Caco-2 (cell line): ENCODE data around the gene ATP1A2. TPM values are rescaled to one million over a fixed set of nuclear protein-coding genes. Genes with fewer than 3 reads are reported as not detected.

Experiments used
- BruUV-seq: library from RNA; stranded (reverse); fragments of 400-500 nt; replicated peaks from 2 replicates; lab custom pipeline; 2021; lab: Mats Ljungman, UMichigan
- CTCF ChIA-PET: fragments of 300-600 bp; sonication (Branson Sonifier 250); formaldehyde crosslinking; loops from one replicate; lab custom pipeline; 2022; ENCODE audit warnings: antibody characterized with exemption; lab: Charles Lee
- POLR2A ChIA-PET: fragments of 300-600 bp; sonication (Branson Sonifier 250); formaldehyde crosslinking; loops from one replicate; lab custom pipeline; 2022; ENCODE audit warnings: antibody characterized with exemption; lab: Charles Lee
- DNase-seq, 2 experiments: peaks; one replicate each; pipeline versions ENCODE4 v3.0.0 to v3.0.0-alpha.2; 2020 to 2022
- H3K27me3 ChIP-seq: replicated peaks from 2 replicates; pipeline ENCODE4 v1.6.0; 2011; ENCODE audit warnings: low read length; ENCODE audit not compliant: control insufficient read depth, insufficient read depth
- H3K36me3 ChIP-seq: 2 replicates; pipeline ENCODE4 v1.5.1; 2011; ENCODE audit warnings: low read length; ENCODE audit not compliant: control insufficient read depth, insufficient read depth
- H3K4me1 ChIP-seq: fragments of 250-450 bp; sonication (Bioruptor Pico); 2 replicates; pipeline ENCODE4 v1.5.1; 2020; ENCODE audit warnings: mild to moderate bottlenecking
- H3K4me3 ChIP-seq: 2 replicates; pipeline ENCODE4 v1.5.1; 2011; ENCODE audit warnings: low read depth, mild to moderate bottlenecking, control low read depth, low read length
- H3K9me3 ChIP-seq: fragments of 250-450 bp; sonication (Bioruptor Pico); 2 replicates; pipeline ENCODE4 v1.5.1; 2020; ENCODE audit warnings: mild to moderate bottlenecking, moderate library complexity
- H3K27ac Mint-ChIP-seq: one replicate; pipeline ENCODE4 v1.8.0; 2022; ENCODE audit warnings: mixed read lengths; ENCODE audit not compliant: unreplicated experiment
- H3K27me3 Mint-ChIP-seq: one replicate; pipeline ENCODE4 v1.8.0; 2022; ENCODE audit warnings: mixed read lengths; ENCODE audit not compliant: insufficient read depth, unreplicated experiment
- H3K36me3 Mint-ChIP-seq: one replicate; pipeline ENCODE4 v1.8.0; 2022; ENCODE audit warnings: mild to moderate bottlenecking, mixed read lengths; ENCODE audit not compliant: insufficient read depth, unreplicated experiment
- H3K4me1 Mint-ChIP-seq: one replicate; pipeline ENCODE4 v1.8.0; 2022; ENCODE audit warnings: low read depth, mixed read lengths; ENCODE audit not compliant: unreplicated experiment
- H3K4me3 Mint-ChIP-seq: one replicate; pipeline ENCODE4 v1.8.0; 2022; ENCODE audit warnings: mild to moderate bottlenecking, moderate library complexity, mixed read lengths; ENCODE audit not compliant: unreplicated experiment
- H3K9me3 Mint-ChIP-seq: one replicate; pipeline ENCODE4 v1.8.0; 2022; ENCODE audit warnings: mixed read lengths; ENCODE audit not compliant: unreplicated experiment
- intact Hi-C: fragments of 100-400 bp; cut with micrococcal nuclease; formaldehyde crosslinking; loops from one replicate; pipeline ENCODE4 v1.10.0; 2022; ENCODE audit not compliant: unreplicated experiment
- total RNA-seq: library from RNA; stranded (reverse); gene quantifications from 2 replicates; pipeline ENCODE4 v1.2.3, GENCODE V29; 2022
- TF ChIP-seq, protein P1 (sequence below), 2 experiments: fragments of 200-600 bp in 1 of 2; IDR thresholded peaks; 1 replicate in 1 of 2; 2 replicates in 1 of 2; pipeline versions ENCODE4 v1.5.1 to v1.8.0; 2011 to 2022; ENCODE audit warnings: antibody characterized with exemption in 1 of 2, control low read depth in 1 of 2, inconsistent platforms in 1 of 2, low read depth in 1 of 2, low read length in 1 of 2, mild to moderate bottlenecking in 1 of 2, moderate library complexity in 1 of 2; ENCODE audit not compliant: insufficient read depth in 1 of 2, severe bottlenecking in 1 of 2, unreplicated experiment in 1 of 2

Gene ATP1A2
- total RNA-seq, 1 experiment from 2014 or later: 0.36 TPM

DNA sequence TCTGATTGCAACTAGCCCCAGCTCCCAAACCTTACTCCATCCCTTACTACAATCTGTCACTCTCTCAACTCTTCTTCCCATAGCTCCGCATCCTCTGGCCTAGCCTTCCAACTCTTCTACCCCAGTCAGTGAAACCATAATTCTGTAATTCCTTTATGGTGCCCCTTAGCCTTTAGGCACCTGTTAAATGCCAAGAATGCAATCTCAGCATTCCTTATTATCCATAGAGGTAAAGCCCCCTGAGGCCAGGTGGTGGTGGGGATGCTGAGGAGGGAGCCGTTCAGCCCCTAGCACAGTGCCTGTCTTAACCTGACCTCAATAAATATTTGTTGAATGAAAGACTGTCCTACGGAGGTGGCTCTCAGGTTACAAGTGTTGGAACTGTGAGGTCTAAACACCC is 14.0 kb downstream of the ATP1A2 start:
- Mint-ChIP-seq H3K4me3 (no peak overlapping the region), H3K27me3 (no peaks in the 10 kb centered on the region), H3K36me3 (no peaks in the 10 kb centered on the region), H3K4me1 (peaks cover 22% of the 10 kb centered on the region), H3K9me3 (no peaks in the 10 kb centered on the region), H3K27ac (no peak overlapping the region)
- no TSS peak for BruUV-seq
- Histone ChIP-seq H3K9me3 (no peaks in the 10 kb centered on the region), H3K4me1 (peaks cover 15% of the 10 kb centered on the region), H3K27me3 (no peaks in the 10 kb centered on the region), H3K4me3 (no peak overlapping the region), H3K36me3 (no peaks in the 10 kb centered on the region)
- CTCF ChIA-PET: no interaction called here
- TF ChIP-seq, protein P1, sequence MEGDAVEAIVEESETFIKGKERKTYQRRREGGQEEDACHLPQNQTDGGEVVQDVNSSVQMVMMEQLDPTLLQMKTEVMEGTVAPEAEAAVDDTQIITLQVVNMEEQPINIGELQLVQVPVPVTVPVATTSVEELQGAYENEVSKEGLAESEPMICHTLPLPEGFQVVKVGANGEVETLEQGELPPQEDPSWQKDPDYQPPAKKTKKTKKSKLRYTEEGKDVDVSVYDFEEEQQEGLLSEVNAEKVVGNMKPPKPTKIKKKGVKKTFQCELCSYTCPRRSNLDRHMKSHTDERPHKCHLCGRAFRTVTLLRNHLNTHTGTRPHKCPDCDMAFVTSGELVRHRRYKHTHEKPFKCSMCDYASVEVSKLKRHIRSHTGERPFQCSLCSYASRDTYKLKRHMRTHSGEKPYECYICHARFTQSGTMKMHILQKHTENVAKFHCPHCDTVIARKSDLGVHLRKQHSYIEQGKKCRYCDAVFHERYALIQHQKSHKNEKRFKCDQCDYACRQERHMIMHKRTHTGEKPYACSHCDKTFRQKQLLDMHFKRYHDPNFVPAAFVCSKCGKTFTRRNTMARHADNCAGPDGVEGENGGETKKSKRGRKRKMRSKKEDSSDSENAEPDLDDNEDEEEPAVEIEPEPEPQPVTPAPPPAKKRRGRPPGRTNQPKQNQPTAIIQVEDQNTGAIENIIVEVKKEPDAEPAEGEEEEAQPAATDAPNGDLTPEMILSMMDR (IDR thresholded peaks at IDR 0.05; ENCODE audit: insufficient read depth in 1 of 2, low read depth in 1 of 2, low read length in 1 of 2, severe bottlenecking in 1 of 2, unreplicated experiment in 1 of 2): no peak
- POLR2A ChIA-PET: no interaction called here
- intact Hi-C loops: no loop called here
- no peak for DNase-seq

DNA sequence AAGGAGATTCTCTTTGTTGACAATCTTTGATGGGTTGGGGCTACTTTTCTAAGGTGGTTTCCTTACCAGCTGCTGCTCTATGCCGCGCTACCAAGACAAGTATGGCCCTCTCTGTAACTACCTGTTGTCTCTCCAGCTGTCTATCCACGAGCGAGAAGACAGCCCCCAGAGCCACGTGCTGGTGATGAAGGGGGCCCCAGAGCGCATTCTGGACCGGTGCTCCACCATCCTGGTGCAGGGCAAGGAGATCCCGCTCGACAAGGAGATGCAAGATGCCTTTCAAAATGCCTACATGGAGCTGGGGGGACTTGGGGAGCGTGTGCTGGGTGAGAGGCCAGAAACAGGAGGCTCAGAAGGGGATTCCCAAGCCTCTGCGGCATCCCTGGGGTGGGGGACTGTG is 14.4 kb downstream of the ATP1A2 start:
- Mint-ChIP-seq H3K36me3 (no peaks in the 10 kb centered on the region), H3K9me3 (no peaks in the 10 kb centered on the region), H3K27me3 (no peaks in the 10 kb centered on the region), H3K4me3 (no peak overlapping the region), H3K27ac (no peak overlapping the region), H3K4me1 (peaks cover 20% of the 10 kb centered on the region)
- TF ChIP-seq, protein P1 (IDR thresholded peaks at IDR 0.05; ENCODE audit: insufficient read depth in 1 of 2, low read depth in 1 of 2, low read length in 1 of 2, severe bottlenecking in 1 of 2, unreplicated experiment in 1 of 2): no peak
- no peak overlapping the region for H3K4me3 ChIP-seq
- no peaks in the 10 kb centered on the region for H3K36me3 ChIP-seq
- H3K4me1 ChIP-seq: peaks cover 11% of the 10 kb centered on the region
- intact Hi-C loops: no loop called here
- H3K9me3 ChIP-seq: no peaks in the 10 kb centered on the region
- ChIA-PET CTCF (interaction anchor here (0.7 kb wide), 1 partner anchor 32 kb away, joined by 4 read pairs; the partner anchor contains the start of gene IGSF8), POLR2A (no interaction called here)
- no peak for DNase-seq
- H3K27me3 ChIP-seq: no peaks in the 10 kb centered on the region
- BruUV-seq: no TSS peak

DNA sequence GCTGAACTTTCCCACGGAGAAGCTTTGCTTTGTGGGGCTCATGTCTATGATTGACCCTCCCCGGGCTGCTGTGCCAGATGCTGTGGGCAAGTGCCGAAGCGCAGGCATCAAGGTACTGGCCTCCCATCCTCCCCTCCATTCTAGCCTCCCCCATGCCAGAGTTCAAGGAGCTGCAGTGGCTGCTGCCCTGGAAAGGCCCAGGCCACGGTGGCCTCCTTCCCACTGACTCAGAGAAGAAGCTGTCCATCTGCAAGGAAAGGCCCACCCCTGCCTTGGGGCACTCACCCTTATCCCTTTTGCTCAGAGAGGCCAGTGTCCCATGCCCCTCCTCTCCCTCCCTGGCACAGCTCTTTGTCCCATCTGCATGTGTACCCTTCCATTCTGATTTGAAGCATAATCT is 14.9 kb downstream of the ATP1A2 start:
- Histone ChIP-seq H3K9me3 (no peaks in the 10 kb centered on the region), H3K36me3 (no peaks in the 10 kb centered on the region), H3K4me1 (peaks cover 6% of the 10 kb centered on the region), H3K27me3 (no peaks in the 10 kb centered on the region), H3K4me3 (no peak overlapping the region)
- DNase-seq: no peak
- intact Hi-C loops: no loop called here
- Mint-ChIP-seq H3K27me3 (no peaks in the 10 kb centered on the region), H3K4me3 (no peak overlapping the region), H3K27ac (no peak overlapping the region), H3K36me3 (no peaks in the 10 kb centered on the region), H3K9me3 (no peaks in the 10 kb centered on the region), H3K4me1 (peaks cover 20% of the 10 kb centered on the region)
- BruUV-seq: no TSS peak
- CTCF ChIA-PET: interaction anchor here (0.6 to 0.7 kb wide), 2 partner anchors 32 to 242 kb away, joined by 4 read pairs; partner anchors contain the start of gene IGSF8
- TF ChIP-seq, protein P1 (IDR thresholded peaks at IDR 0.05; ENCODE audit: insufficient read depth in 1 of 2, low read depth in 1 of 2, low read length in 1 of 2, severe bottlenecking in 1 of 2, unreplicated experiment in 1 of 2): no peak
- POLR2A ChIA-PET: no interaction called here
